Peyer's patch (tissue), 4 donors: ENCODE data around the gene FXYD3.

Experiments
- CTCF ChIP-seq, 6 experiments: fragments of 450-650 bp in 4 of 6; fragments of 200-600 bp in 2 of 6; sonication (generic) in 1 of 6; IDR thresholded peaks; one replicate each; pipeline ENCODE4 v1.5.1; 2017 to 2019; ENCODE audit warnings: antibody characterized with exemption in 6 of 6, mild to moderate bottlenecking in 3 of 6, moderate library complexity in 1 of 6
- POLR2A ChIP-seq, 2 donors: fragments of 450-650 bp; IDR thresholded peaks; one replicate each; pipeline ENCODE4 v1.5.1; 2017; ENCODE audit warnings: antibody characterized with exemption in 2 of 2, mild to moderate bottlenecking in 2 of 2, moderate library complexity in 2 of 2

- TF ChIP-seq CTCF (IDR thresholded peaks at IDR 0.05), result no peak
- TF ChIP-seq POLR2A (IDR thresholded peaks at IDR 0.05), result no peak
Measured at GRCh38 chr19:35167251-35168119, 51.9 kb downstream of the FXYD3 start.
